Measurements from ENCODE around the gene CACNB1.

Gene CACNB1

GRCh38 chr17:39225308-39225958, 28.0 kb upstream of the CACNB1 start, which contains the start of gene STAC2:
Gene STAC2, minus strand, starts transcription at chr17:39225945. Its CDS starts 443 bp downstream, at chr17:39225502.
- no peak for DNase-seq

- no peak for DNase-seq
Observed at GRCh38 chr17:39224778-39225307, 27.4 kb upstream of the CACNB1 start.

- DNase-seq: no peak
Observed at GRCh38 chr17:39223907-39224777, 26.7 kb upstream of the CACNB1 start.

GRCh38 chr17:39222866-39223834, 25.7 kb upstream of the CACNB1 start:
- DNase-seq: no peak

GRCh38 chr17:39222151-39222550, 24.7 kb upstream of the CACNB1 start:
- DNase-seq: no peak

GRCh38 chr17:39221572-39221971, 24.1 kb upstream of the CACNB1 start:
- no peak for DNase-seq

GRCh38 chr17:39219647-39220154, 22.2 kb upstream of the CACNB1 start:
- DNase-seq: no peak

- DNase-seq: no peak
Observed at GRCh38 chr17:39218906-39219305, 21.4 kb upstream of the CACNB1 start.

GRCh38 chr17:39217734-39218369, 20.4 kb upstream of the CACNB1 start:
- no peak for DNase-seq

- no peak for DNase-seq
Observed at GRCh38 chr17:39213852-39214251, 16.4 kb upstream of the CACNB1 start.

- no peak for DNase-seq
Observed at GRCh38 chr17:39212841-39213480, 15.5 kb upstream of the CACNB1 start.

GRCh38 chr17:39212195-39212810, 14.8 kb upstream of the CACNB1 start:
- no peak for DNase-seq

- no peak for DNase-seq
Observed at GRCh38 chr17:39210093-39210434, 12.6 kb upstream of the CACNB1 start.

GRCh38 chr17:39209317-39210092, 12.0 kb upstream of the CACNB1 start:
- DNase-seq: peak; percentile 77

- peak; percentile 21 for DNase-seq
Observed at GRCh38 chr17:39208893-39209292, 11.4 kb upstream of the CACNB1 start.

- peak; percentile 30 for DNase-seq
Observed at GRCh38 chr17:39208136-39208535, 10.7 kb upstream of the CACNB1 start.

- no peak for DNase-seq
Observed at GRCh38 chr17:39205112-39205526, 7.7 kb upstream of the CACNB1 start.

GRCh38 chr17:39204245-39204644, 6.8 kb upstream of the CACNB1 start:
- DNase-seq: no peak

GRCh38 chr17:39200957-39201510, 3.6 kb upstream of the CACNB1 start:
- DNase-seq: no peak
